HepG2 (cell line): ENCODE measurements around the gene ENHO. TPM values are rescaled to one million over a fixed set of nuclear protein-coding genes. Genes with fewer than 3 reads are reported as not detected.

ENCODE experiments used
- ATAC-seq: fragments of 200-7000 bp; cut with Tn5 transposase; 3 replicates; pipeline ENCODE4 v1.9.1; 2020; ENCODE audit warnings: mild to moderate bottlenecking, moderate library complexity
- BruUV-seq: library from RNA; stranded (reverse); fragments of 400-500 nt; replicated peaks from 2 replicates; lab custom pipeline; 2021; lab: Mats Ljungman, UMichigan
- CTCF ChIA-PET: fragments of 300-600 bp; formaldehyde crosslinking; extraction: SDS; loops from one replicate; lab custom pipeline; 2021; ENCODE audit warnings: low total read pairs, inconsistent platforms, low intra/inter-chr PET ratio; lab: Yijun Ruan, JAX
- POLR2A ChIA-PET: fragments of 350-600 bp; sonication (Branson Sonifier 250); formaldehyde crosslinking; loops from one replicate; lab custom pipeline; 2020; ENCODE audit warnings: antibody characterized with exemption, inconsistent platforms; lab: Yijun Ruan, JAX
- DNase-seq: peaks from one replicate; pipeline ENCODE4 v3.0.0-alpha.2; 2015; ENCODE audit warnings: low spot score
- FAIRE-seq: peaks from 3 replicates; lab custom pipeline; 2011; peaks lifted over from hg19 to GRCh38; lab: Jason Lieb, UNC
- H2AFZ ChIP-seq: one replicate; pipeline ENCODE4 v1.6.1; 2011; ENCODE audit warnings: low read length, inconsistent platforms
- H3K27ac ChIP-seq: fragments of 300-600 bp; 3 replicates; pipeline ENCODE4 v1.8.0; 2011; ENCODE audit warnings: mixed run types, mild to moderate bottlenecking, mixed read lengths, low read length, inconsistent platforms; ENCODE audit not compliant: insufficient read depth; ENCODE audit errors: extremely low read length
- H3K27me3 ChIP-seq, 2 experiments: fragments of 200-600 bp in 1 of 2; 2 replicates in 1 of 2; 3 replicates in 1 of 2; pipeline versions ENCODE4 v1.6.0 to v1.8.0; 2011; ENCODE audit warnings: low read length in 2 of 2, mild to moderate bottlenecking in 2 of 2, moderate library complexity in 2 of 2, inconsistent platforms in 1 of 2; ENCODE audit not compliant: insufficient read depth in 2 of 2, control insufficient read depth in 1 of 2
- H3K36me3 ChIP-seq, 2 experiments: fragments of 200-600 bp in 1 of 2; replicated peaks in 1 of 2; 2 replicates in 1 of 2; 3 replicates in 1 of 2; pipeline versions ENCODE4 v1.5.1 to v1.8.0; 2011; ENCODE audit warnings: low read length in 2 of 2, inconsistent platforms in 1 of 2; ENCODE audit not compliant: insufficient read depth in 2 of 2, control insufficient read depth in 1 of 2
- H3K4me1 ChIP-seq: 2 replicates; pipeline ENCODE4 v1.5.1; 2012; ENCODE audit warnings: low read length, inconsistent platforms; ENCODE audit not compliant: insufficient read depth
- H3K4me2 ChIP-seq: 2 replicates; pipeline ENCODE4 v1.6.0; 2011; ENCODE audit warnings: low read depth, low read length, inconsistent platforms
- H3K4me3 ChIP-seq, 3 experiments: fragments of 200-600 bp in 1 of 3; sonication (generic), shearing (Covaris generic) in 1 of 3; replicated peaks in 1 of 3; 2 replicates each; pipeline ENCODE4 v1.5.1; 2011 to 2016; ENCODE audit warnings: low read length in 3 of 3, inconsistent platforms in 2 of 3, low read depth in 2 of 3, mild to moderate bottlenecking in 2 of 3, control low read depth in 1 of 3, mixed read lengths in 1 of 3; ENCODE audit not compliant: insufficient read depth in 1 of 3
- H3K79me2 ChIP-seq: one replicate; pipeline ENCODE4 v1.6.1; 2011; ENCODE audit warnings: low read length, inconsistent platforms; ENCODE audit not compliant: insufficient read depth
- H3K9ac ChIP-seq: 2 replicates; pipeline ENCODE4 v1.6.0; 2011; ENCODE audit warnings: mild to moderate bottlenecking, low read depth, low read length, inconsistent platforms; ENCODE audit not compliant: insufficient read depth
- H3K9me3 ChIP-seq: 2 replicates; pipeline ENCODE4 v1.5.1; 2012; ENCODE audit warnings: mild to moderate bottlenecking, low read length
- H4K20me1 ChIP-seq: 2 replicates; pipeline ENCODE4 v1.6.0; 2011; ENCODE audit warnings: inconsistent platforms, mild to moderate bottlenecking, low read length, moderate library complexity; ENCODE audit not compliant: insufficient read depth
- ATF1 ChIP-seq: IDR thresholded peaks from 2 replicates; pipeline ENCODE4 v1.6.1; 2016; ENCODE audit warnings: mild to moderate bottlenecking, control low read depth
- BCL6 ChIP-seq: IDR thresholded peaks from 2 replicates; pipeline ENCODE4 v1.6.1; 2016; ENCODE audit warnings: missing genetic modification reagents, missing compliant biosample characterization
- NCOA5 ChIP-seq: sonication (generic); formaldehyde crosslinking; IDR thresholded peaks from 2 replicates; pipeline ENCODE4 v1.4.0; 2020; ENCODE audit warnings: missing genetic modification reagents
- SSRP1 ChIP-seq: IDR thresholded peaks from 2 replicates; pipeline ENCODE4 v1.6.1; 2016; ENCODE audit warnings: control low read depth
- TGIF2 ChIP-seq: IDR thresholded peaks from 2 replicates; pipeline ENCODE4 v1.6.1; 2016; ENCODE audit warnings: control low read depth, missing compliant biosample characterization
- ZBTB38 ChIP-seq: sonication (generic); formaldehyde crosslinking; IDR thresholded peaks from 2 replicates; pipeline ENCODE4 v1.5.1; 2020; ENCODE audit warnings: mild to moderate bottlenecking, missing genetic modification reagents
- ZNF260 ChIP-seq: sonication (generic); formaldehyde crosslinking; IDR thresholded peaks from 2 replicates; pipeline ENCODE4 v1.4.0; 2020; ENCODE audit warnings: missing genetic modification reagents, low read depth, mild to moderate bottlenecking, borderline replicate concordance
- in situ Hi-C: cut with HindIII; loops from 2 replicates; pipeline ENCODE4 v1.10.0; 2017; ENCODE audit warnings: low pct_unique_long_range_greater_than_20kb; ENCODE audit not compliant: extremely low pct_ligation_motif_present
- intact Hi-C: fragments of 100-400 bp; cut with micrococcal nuclease; formaldehyde crosslinking; loops from one replicate; pipeline ENCODE4 v1.10.0; 2022; ENCODE audit not compliant: unreplicated experiment
- polyA plus RNA-seq, 8 experiments: library from polyadenylated mRNA; depleted of rRNA in 3 of 8; stranded (reverse) in 7 of 8; unstranded in 1 of 8; fragments of >200 nt; fragmentation: Illumina TruSeq in 4 of 8; extraction: Trizol in 4 of 8; gene quantifications; 2 replicates each; pipeline versions ENCODE4 v1.2.1 to v1.2.3, GENCODE V29; 2011 to 2016; ENCODE audit warnings: low read depth in 4 of 8, missing spikeins in 1 of 8, mixed read lengths in 1 of 8; ENCODE audit not compliant: insufficient read depth in 1 of 8
- total RNA-seq, 5 experiments: library from RNA; depleted of rRNA; stranded (reverse); fragments of >200 nt; fragmentation: Illumina TruSeq; extraction: Trizol; gene quantifications; 2 replicates each; pipeline ENCODE4 v1.2.3, GENCODE V29; 2016; ENCODE audit warnings: low read depth in 1 of 5
- TF ChIP-seq, protein P1 (sequence below): sonication (generic); formaldehyde crosslinking; IDR thresholded peaks from 2 replicates; pipeline ENCODE4 v1.8.0; 2023; ENCODE audit warnings: mild to moderate bottlenecking, missing genetic modification reagents
- TF ChIP-seq, protein P2 (sequence below): sonication (generic); formaldehyde crosslinking; IDR thresholded peaks from 2 replicates; pipeline ENCODE4 v1.5.0; 2020; ENCODE audit warnings: missing genetic modification reagents, mild to moderate bottlenecking, borderline replicate concordance
- TF ChIP-seq, protein P3 (sequence below): sonication (generic); formaldehyde crosslinking; conservative IDR thresholded peaks from 2 replicates; pipeline ENCODE4 v1.8.0; 2022; ENCODE audit warnings: mild to moderate bottlenecking, moderate library complexity, missing genetic modification reagents

Gene ENHO
- total and polyA plus RNA-seq, 2 of the 13 experiments (the other 11 are each of a cell fraction or from before 2014, with no cell fraction given): 0.08 to 0.60 TPM

DNA sequence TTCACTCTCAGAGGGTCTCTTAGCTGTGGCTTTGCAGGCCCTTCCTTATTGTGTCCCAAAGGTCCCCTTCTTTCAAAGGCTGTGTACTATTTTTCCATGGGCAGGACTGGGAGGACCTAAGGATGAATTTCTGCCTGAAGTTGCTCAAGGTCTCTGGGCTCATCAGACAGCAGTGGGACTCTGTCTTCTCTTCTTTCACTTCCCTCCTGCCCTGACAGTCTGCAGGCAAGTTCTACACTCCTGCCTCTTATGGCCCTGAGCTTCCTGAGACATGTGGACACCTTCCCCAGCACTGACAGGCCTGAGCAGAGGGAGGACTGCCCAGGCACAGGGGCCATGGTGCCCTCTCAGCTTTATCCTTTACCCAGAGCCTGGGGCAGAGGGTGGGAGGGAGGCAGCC lies 14.8 kb downstream of the ENHO start:
- in situ Hi-C loops: no loop called here
- CTCF ChIA-PET: no interaction called here
- Histone ChIP-seq H2AFZ (no peak overlapping the region), H3K9me3 (no peaks in the 10 kb centered on the region), H3K27ac (no peak overlapping the region), H3K4me3 (no peak overlapping the region), H3K4me1 (peaks cover 11% of the 10 kb centered on the region), H3K27me3 (peaks cover 4 to 46% of the 10 kb centered on the region in 2 experiments; a peak in 2 of 5 replicates), H3K4me2 (no peak overlapping the region), H3K36me3 (no peaks in the 10 kb centered on the region), H3K9ac (no peak overlapping the region), H3K79me2 (no peaks in the 10 kb centered on the region), H4K20me1 (no peaks in the 10 kb centered on the region)
- FAIRE-seq (no peak), DNase-seq (no peak), ATAC-seq (no peak)
- intact Hi-C loops: loop anchor here (10.0 kb wide), 1 partner anchor 173 kb away; no protein-coding TSS in a partner anchor
- no peak for TF ChIP-seq SSRP1 (CRISPR knock-in tag)
- TF ChIP-seq NCOA5 (CRISPR knock-in tag): no peak
- TF ChIP-seq, protein P1, sequence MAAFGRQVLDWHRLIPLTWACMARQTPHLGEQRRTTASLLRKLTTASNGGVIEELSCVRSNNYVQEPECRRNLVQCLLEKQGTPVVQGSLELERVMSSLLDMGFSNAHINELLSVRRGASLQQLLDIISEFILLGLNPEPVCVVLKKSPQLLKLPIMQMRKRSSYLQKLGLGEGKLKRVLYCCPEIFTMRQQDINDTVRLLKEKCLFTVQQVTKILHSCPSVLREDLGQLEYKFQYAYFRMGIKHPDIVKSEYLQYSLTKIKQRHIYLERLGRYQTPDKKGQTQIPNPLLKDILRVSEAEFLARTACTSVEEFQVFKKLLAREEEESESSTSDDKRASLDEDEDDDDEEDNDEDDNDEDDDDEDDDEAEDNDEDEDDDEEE (CRISPR knock-in tag): no peak
- no peak for TF ChIP-seq ZNF260 (CRISPR knock-in tag)
- TF ChIP-seq ZBTB38 (CRISPR knock-in tag): no peak
- no peak for TF ChIP-seq TGIF2 (CRISPR knock-in tag)
- TF ChIP-seq, protein P2, sequence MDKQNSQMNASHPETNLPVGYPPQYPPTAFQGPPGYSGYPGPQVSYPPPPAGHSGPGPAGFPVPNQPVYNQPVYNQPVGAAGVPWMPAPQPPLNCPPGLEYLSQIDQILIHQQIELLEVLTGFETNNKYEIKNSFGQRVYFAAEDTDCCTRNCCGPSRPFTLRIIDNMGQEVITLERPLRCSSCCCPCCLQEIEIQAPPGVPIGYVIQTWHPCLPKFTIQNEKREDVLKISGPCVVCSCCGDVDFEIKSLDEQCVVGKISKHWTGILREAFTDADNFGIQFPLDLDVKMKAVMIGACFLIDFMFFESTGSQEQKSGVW: no peak
- no peak for TF ChIP-seq ATF1
- TF ChIP-seq, protein P3, sequence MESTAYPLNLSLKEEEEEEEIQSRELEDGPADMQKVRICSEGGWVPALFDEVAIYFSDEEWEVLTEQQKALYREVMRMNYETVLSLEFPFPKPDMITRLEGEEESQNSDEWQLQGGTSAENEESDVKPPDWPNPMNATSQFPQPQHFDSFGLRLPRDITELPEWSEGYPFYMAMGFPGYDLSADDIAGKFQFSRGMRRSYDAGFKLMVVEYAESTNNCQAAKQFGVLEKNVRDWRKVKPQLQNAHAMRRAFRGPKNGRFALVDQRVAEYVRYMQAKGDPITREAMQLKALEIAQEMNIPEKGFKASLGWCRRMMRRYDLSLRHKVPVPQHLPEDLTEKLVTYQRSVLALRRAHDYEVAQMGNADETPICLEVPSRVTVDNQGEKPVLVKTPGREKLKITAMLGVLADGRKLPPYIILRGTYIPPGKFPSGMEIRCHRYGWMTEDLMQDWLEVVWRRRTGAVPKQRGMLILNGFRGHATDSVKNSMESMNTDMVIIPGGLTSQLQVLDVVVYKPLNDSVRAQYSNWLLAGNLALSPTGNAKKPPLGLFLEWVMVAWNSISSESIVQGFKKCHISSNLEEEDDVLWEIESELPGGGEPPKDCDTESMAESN (CRISPR knock-in tag): no peak
- no peak for TF ChIP-seq BCL6
- BruUV-seq: no TSS peak
- POLR2A ChIA-PET: no interaction called here
